ENCODE results near the gene DCAF15.
"Not testable (repeated sequence)": the region's sequence is repeated elsewhere in the genome, so short reads cannot be mapped to it uniquely, and the experiment has no call there.

DCAF15 gene

GRCh38 chr19:13966684-13967128 lies 14.4 kb downstream of the DCAF15 start:
- Histone ChIP-seq H3K36me3 (ENCODE audit: control insufficient read depth, insufficient read depth, low read length) (peaks cover 44% of the 10 kb centered on the region), H3K9ac (ENCODE audit: low read length) (no peak overlapping the region), H3K4me3 (ENCODE audit: low read depth, low read length) (no peak overlapping the region), H3K27ac (ENCODE audit: low read depth, low read length) (no peak overlapping the region), H3K4me1 (ENCODE audit: control insufficient read depth, insufficient read depth, low read length) (peaks cover 11% of the 10 kb centered on the region; the same call in 1 of the 2 replicates), H3K9me3 (ENCODE audit: control insufficient read depth, insufficient read depth, low read depth, low read length) (no peaks in the 10 kb centered on the region), H3K27me3 (ENCODE audit: control insufficient read depth, insufficient read depth, low read length) (peaks cover 5% of the 10 kb centered on the region; the same call in 1 of the 2 replicates)

- H3K4me3 ChIP-seq (ENCODE audit: low read depth, low read length); H3K27ac ChIP-seq (ENCODE audit: low read depth, low read length); H3K9me3 ChIP-seq (ENCODE audit: control insufficient read depth, insufficient read depth, low read depth, low read length); H3K4me1 ChIP-seq (ENCODE audit: control insufficient read depth, insufficient read depth, low read length); H3K27me3 ChIP-seq (ENCODE audit: control insufficient read depth, insufficient read depth, low read length); H3K9ac ChIP-seq (ENCODE audit: low read length): not testable (repeated sequence)
- H3K36me3 ChIP-seq (ENCODE audit: control insufficient read depth, insufficient read depth, low read length), result peaks cover 44% of the 10 kb centered on the region
Measured at GRCh38 chr19:13967206-13967605, 14.9 kb downstream of the DCAF15 start.

- H3K36me3 ChIP-seq (ENCODE audit: control insufficient read depth, insufficient read depth, low read length), result peaks cover 54% of the 10 kb centered on the region
- H3K9me3 ChIP-seq (ENCODE audit: control insufficient read depth, insufficient read depth, low read depth, low read length), result no peaks in the 10 kb centered on the region
- 0 out of 2 replicates have a peak, but pooled peaks cover under 1% of the 10 kb centered on the region for H3K4me1 ChIP-seq (ENCODE audit: control insufficient read depth, insufficient read depth, low read length)
- H3K27me3 ChIP-seq (ENCODE audit: control insufficient read depth, insufficient read depth, low read length), result no peaks in the 10 kb centered on the region; the same call in 1 of the 2 replicates
- H3K27ac ChIP-seq (ENCODE audit: low read depth, low read length), result no peak overlapping the region
- H3K4me3 ChIP-seq (ENCODE audit: low read depth, low read length), result no peak overlapping the region
- H3K9ac ChIP-seq (ENCODE audit: low read length), result no peak overlapping the region
Measured at GRCh38 chr19:13968383-13968935, 16.1 kb downstream of the DCAF15 start.

GRCh38 chr19:13968999-13969398 lies 16.7 kb downstream of the DCAF15 start:
- Histone ChIP-seq H3K27me3 (ENCODE audit: control insufficient read depth, insufficient read depth, low read length) (no peaks in the 10 kb centered on the region), H3K27ac (ENCODE audit: low read depth, low read length) (no peak overlapping the region), H3K4me1 (ENCODE audit: control insufficient read depth, insufficient read depth, low read length) (no peaks in the 10 kb centered on the region), H3K36me3 (ENCODE audit: control insufficient read depth, insufficient read depth, low read length) (peaks cover 54% of the 10 kb centered on the region), H3K9me3 (ENCODE audit: control insufficient read depth, insufficient read depth, low read depth, low read length) (no peaks in the 10 kb centered on the region), H3K4me3 (ENCODE audit: low read depth, low read length) (no peak overlapping the region), H3K9ac (ENCODE audit: low read length) (no peak overlapping the region)

GRCh38 chr19:13969897-13970296 lies 17.6 kb downstream of the DCAF15 start:
- no peaks in the 10 kb centered on the region for H3K27me3 ChIP-seq (ENCODE audit: control insufficient read depth, insufficient read depth, low read length)
- peaks cover 4% of the 10 kb centered on the region; the same call in 1 of the 2 replicates for H3K4me1 ChIP-seq (ENCODE audit: control insufficient read depth, insufficient read depth, low read length)
- no peak overlapping the region for H3K4me3 ChIP-seq (ENCODE audit: low read depth, low read length)
- no peaks in the 10 kb centered on the region for H3K9me3 ChIP-seq (ENCODE audit: control insufficient read depth, insufficient read depth, low read depth, low read length)
- no peak overlapping the region for H3K27ac ChIP-seq (ENCODE audit: low read depth, low read length)
- H3K9ac ChIP-seq (ENCODE audit: low read length), result no peak overlapping the region
- H3K36me3 ChIP-seq (ENCODE audit: control insufficient read depth, insufficient read depth, low read length), result peaks cover 54% of the 10 kb centered on the region

GRCh38 chr19:13971868-13972267 lies 19.6 kb downstream of the DCAF15 start:
- not testable (repeated sequence) for H3K9ac ChIP-seq (ENCODE audit: low read length); H3K9me3 ChIP-seq (ENCODE audit: control insufficient read depth, insufficient read depth, low read depth, low read length); H3K27me3 ChIP-seq (ENCODE audit: control insufficient read depth, insufficient read depth, low read length); H3K4me1 ChIP-seq (ENCODE audit: control insufficient read depth, insufficient read depth, low read length); H3K4me3 ChIP-seq (ENCODE audit: low read depth, low read length); H3K27ac ChIP-seq (ENCODE audit: low read depth, low read length)
- H3K36me3 ChIP-seq (ENCODE audit: control insufficient read depth, insufficient read depth, low read length), result peaks cover 48% of the 10 kb centered on the region

- peaks cover 4% of the 10 kb centered on the region; the same call in 1 of the 2 replicates for H3K4me1 ChIP-seq (ENCODE audit: control insufficient read depth, insufficient read depth, low read length)
- H3K9ac ChIP-seq (ENCODE audit: low read length), result no peak overlapping the region
- peaks cover 43% of the 10 kb centered on the region for H3K36me3 ChIP-seq (ENCODE audit: control insufficient read depth, insufficient read depth, low read length)
- no peaks in the 10 kb centered on the region for H3K9me3 ChIP-seq (ENCODE audit: control insufficient read depth, insufficient read depth, low read depth, low read length)
- H3K4me3 ChIP-seq (ENCODE audit: low read depth, low read length), result no peak overlapping the region
- H3K27ac ChIP-seq (ENCODE audit: low read depth, low read length), result no peak overlapping the region
- H3K27me3 ChIP-seq (ENCODE audit: control insufficient read depth, insufficient read depth, low read length), result no peaks in the 10 kb centered on the region
Measured at GRCh38 chr19:13972368-13973155, 20.3 kb downstream of the DCAF15 start.

- H3K9ac ChIP-seq (ENCODE audit: low read length); H3K9me3 ChIP-seq (ENCODE audit: control insufficient read depth, insufficient read depth, low read depth, low read length); H3K27ac ChIP-seq (ENCODE audit: low read depth, low read length); H3K4me3 ChIP-seq (ENCODE audit: low read depth, low read length); H3K27me3 ChIP-seq (ENCODE audit: control insufficient read depth, insufficient read depth, low read length); H3K4me1 ChIP-seq (ENCODE audit: control insufficient read depth, insufficient read depth, low read length): not testable (repeated sequence)
- H3K36me3 ChIP-seq (ENCODE audit: control insufficient read depth, insufficient read depth, low read length), result peaks cover 34% of the 10 kb centered on the region
Measured at GRCh38 chr19:13973479-13973878, 21.2 kb downstream of the DCAF15 start.

- H3K27ac ChIP-seq (ENCODE audit: low read depth, low read length), result no peak overlapping the region
- H3K4me3 ChIP-seq (ENCODE audit: low read depth, low read length), result 0 out of 2 replicates have a peak overlapping the region, but pooled peaks have one; percentile 12
- H3K9me3 ChIP-seq (ENCODE audit: control insufficient read depth, insufficient read depth, low read depth, low read length), result no peaks in the 10 kb centered on the region
- peaks cover 29% of the 10 kb centered on the region for H3K36me3 ChIP-seq (ENCODE audit: control insufficient read depth, insufficient read depth, low read length)
- no peak overlapping the region for H3K9ac ChIP-seq (ENCODE audit: low read length)
- no peaks in the 10 kb centered on the region for H3K27me3 ChIP-seq (ENCODE audit: control insufficient read depth, insufficient read depth, low read length)
- peaks cover 10% of the 10 kb centered on the region for H3K4me1 ChIP-seq (ENCODE audit: control insufficient read depth, insufficient read depth, low read length)
Measured at GRCh38 chr19:13974073-13974472, 21.8 kb downstream of the DCAF15 start.

GRCh38 chr19:13975870-13976269 lies 23.6 kb downstream of the DCAF15 start:
- Histone ChIP-seq H3K27ac (ENCODE audit: low read depth, low read length) (no peak overlapping the region), H3K36me3 (ENCODE audit: control insufficient read depth, insufficient read depth, low read length) (peaks cover 21% of the 10 kb centered on the region; the same call in 1 of the 2 replicates), H3K4me1 (ENCODE audit: control insufficient read depth, insufficient read depth, low read length) (peaks cover 19% of the 10 kb centered on the region), H3K9ac (ENCODE audit: low read length) (no peak overlapping the region), H3K9me3 (ENCODE audit: control insufficient read depth, insufficient read depth, low read depth, low read length) (no peaks in the 10 kb centered on the region), H3K4me3 (ENCODE audit: low read depth, low read length) (no peak overlapping the region), H3K27me3 (ENCODE audit: control insufficient read depth, insufficient read depth, low read length) (no peaks in the 10 kb centered on the region)

GRCh38 chr19:13976446-13976845 lies 24.1 kb downstream of the DCAF15 start:
- Histone ChIP-seq H3K9ac (ENCODE audit: low read length) (no peak overlapping the region), H3K4me3 (ENCODE audit: low read depth, low read length) (no peak overlapping the region), H3K36me3 (ENCODE audit: control insufficient read depth, insufficient read depth, low read length) (peaks cover 19% of the 10 kb centered on the region; the same call in 1 of the 2 replicates), H3K9me3 (ENCODE audit: control insufficient read depth, insufficient read depth, low read depth, low read length) (no peaks in the 10 kb centered on the region), H3K4me1 (ENCODE audit: control insufficient read depth, insufficient read depth, low read length) (peaks cover 19% of the 10 kb centered on the region), H3K27me3 (ENCODE audit: control insufficient read depth, insufficient read depth, low read length) (no peaks in the 10 kb centered on the region), H3K27ac (ENCODE audit: low read depth, low read length) (no peak overlapping the region)
